CD8-positive, alpha-beta memory T cell (primary cell): Measurements from ENCODE around the gene ZNRF1. TPM values are rescaled to one million over a fixed set of nuclear protein-coding genes. Genes with fewer than 3 reads are reported as not detected.

Experiments used
- CTCF ChIA-PET: fragments of 350-600 bp; sonication (Branson Sonifier 250); formaldehyde crosslinking; loops from one replicate; lab custom pipeline; 2021; ENCODE audit warnings: antibody characterized with exemption; lab: Charles Lee
- POLR2A ChIA-PET: fragments of 350-600 bp; sonication (Branson Sonifier 250); formaldehyde crosslinking; loops from one replicate; lab custom pipeline; 2021; ENCODE audit warnings: antibody characterized with exemption; lab: Charles Lee
- DNase-seq, 5 donors: peaks; one replicate each; pipeline versions ENCODE4 v3.0.0 to v3.0.0-alpha.2; 2020 to 2022; ENCODE audit warnings: mixed read lengths in 1 of 5
- H3K27ac ChIP-seq: one replicate; pipeline ENCODE4 v1.7.0; 2013; ENCODE audit warnings: low read depth, mild to moderate bottlenecking, low read length, moderate library complexity
- H3K27me3 ChIP-seq: 2 replicates; pipeline ENCODE4 v1.7.0; 2013; ENCODE audit warnings: low read length, mild to moderate bottlenecking; ENCODE audit not compliant: insufficient read depth, poor library complexity, severe bottlenecking
- H3K36me3 ChIP-seq: 2 replicates; pipeline ENCODE4 v1.7.0; 2013; ENCODE audit warnings: mild to moderate bottlenecking, low read length, moderate library complexity; ENCODE audit not compliant: insufficient read depth
- H3K4me1 ChIP-seq: 2 replicates; pipeline ENCODE4 v1.7.0; 2013; ENCODE audit warnings: mild to moderate bottlenecking, low read length, moderate library complexity; ENCODE audit not compliant: insufficient read depth
- H3K4me3 ChIP-seq: 2 replicates; pipeline ENCODE4 v1.7.0; 2013; ENCODE audit warnings: mild to moderate bottlenecking, low read length
- H3K9me3 ChIP-seq: 2 replicates; pipeline ENCODE4 v1.7.0; 2013; ENCODE audit warnings: mild to moderate bottlenecking, low read length
- H3K27ac Mint-ChIP-seq, 8 donors: one replicate each; pipeline ENCODE4 v1.8.0; 2020 to 2021; ENCODE audit warnings: mixed read lengths in 8 of 8, mild to moderate bottlenecking in 6 of 8, inconsistent platforms in 3 of 8, moderate library complexity in 3 of 8
- H3K27me3 Mint-ChIP-seq, 2 donors: one replicate each; pipeline ENCODE4 v1.8.0; 2020 to 2021; ENCODE audit warnings: mixed read lengths in 2 of 2, mild to moderate bottlenecking in 1 of 2, moderate library complexity in 1 of 2
- H3K36me3 Mint-ChIP-seq, 3 donors: one replicate each; pipeline ENCODE4 v1.8.0; 2020 to 2021; ENCODE audit warnings: mixed read lengths in 3 of 3, inconsistent platforms in 1 of 3, mild to moderate bottlenecking in 1 of 3
- H3K4me1 Mint-ChIP-seq, 3 donors: one replicate each; pipeline ENCODE4 v1.8.0; 2020 to 2021; ENCODE audit warnings: mixed read lengths in 3 of 3, inconsistent platforms in 1 of 3, mild to moderate bottlenecking in 1 of 3
- H3K4me3 Mint-ChIP-seq, 7 donors: one replicate each; pipeline ENCODE4 v1.8.0; 2020 to 2021; ENCODE audit warnings: mixed read lengths in 7 of 7, mild to moderate bottlenecking in 6 of 7, moderate library complexity in 4 of 7, inconsistent platforms in 2 of 7
- H3K9me3 Mint-ChIP-seq, 5 donors: one replicate each; pipeline ENCODE4 v1.8.0; 2020 to 2022; ENCODE audit warnings: mixed read lengths in 5 of 5, mild to moderate bottlenecking in 3 of 5, moderate library complexity in 2 of 5, inconsistent platforms in 1 of 5
- polyA plus RNA-seq: library from polyadenylated mRNA; unstranded; fragments of 300-500 nt; fragmentation: Illumina TruSeq; gene quantifications from one replicate; pipeline ENCODE4 v1.2.3, GENCODE V29; 2021
- total RNA-seq, 2 experiments: library from RNA; stranded (reverse); gene quantifications; one replicate each; pipeline ENCODE4 v1.2.3, GENCODE V29; 2021

The ZNRF1 gene
- total and polyA plus RNA-seq, 3 experiments from 2014 or later: 2.2 to 14.1 (median 10.8) TPM

GRCh38 chr16:74991593-74992403 lies 7.0 kb upstream of the ZNRF1 start:
- peaks cover 3 to 4% of the 10 kb centered on the region in 2 donors for H3K27me3 Mint-ChIP-seq
- H3K36me3 Mint-ChIP-seq: no peaks in the 10 kb centered on the region
- H3K9me3 ChIP-seq: no peaks in the 10 kb centered on the region
- no peaks in the 10 kb centered on the region for H3K36me3 ChIP-seq
- ChIA-PET POLR2A (no interaction called here), CTCF (interaction anchor here (3.7 kb wide), 1 partner anchor 118 kb away, joined by 27 read pairs; no protein-coding TSS in a partner anchor)
- no peak overlapping the region for H3K4me3 Mint-ChIP-seq
- peak overlapping the region in 1 of 8 donors; percentile 54 for H3K27ac Mint-ChIP-seq
- no peak for DNase-seq
- no peaks in the 10 kb centered on the region for H3K9me3 Mint-ChIP-seq
- H3K27me3 ChIP-seq: no peaks in the 10 kb centered on the region
- H3K27ac ChIP-seq: no peak overlapping the region
- no peaks in the 10 kb centered on the region for H3K4me1 ChIP-seq
- H3K4me3 ChIP-seq: no peak overlapping the region
- H3K4me1 Mint-ChIP-seq: no peaks in the 10 kb centered on the region

- Mint-ChIP-seq H3K36me3 (peaks cover 0 to 5% (median 0%) of the 10 kb centered on the region in 3 donors), H3K27me3 (peaks cover 6 to 7% of the 10 kb centered on the region in 2 donors), H3K9me3 (no peaks in the 10 kb centered on the region), H3K4me1 (peaks cover 14 to 17% (median 17%) of the 10 kb centered on the region in 3 donors), H3K4me3 (peak overlapping the region in 1 of 7 donors; percentile 13), H3K27ac (no peak overlapping the region)
- Histone ChIP-seq H3K4me3 (no peak overlapping the region), H3K4me1 (peaks cover 15% of the 10 kb centered on the region), H3K9me3 (no peaks in the 10 kb centered on the region), H3K27ac (no peak overlapping the region), H3K36me3 (no peaks in the 10 kb centered on the region), H3K27me3 (no peaks in the 10 kb centered on the region)
- POLR2A ChIA-PET: no interaction called here
- CTCF ChIA-PET: interaction anchor here (1.4 to 1.6 kb wide), 2 partner anchors 10 to 115 kb away, joined by 4 to 11 read pairs; no protein-coding TSS in a partner anchor
- no peak for DNase-seq
Observed at GRCh38 chr16:74995986-74996385, 2.8 kb upstream of the ZNRF1 start.

GRCh38 chr16:74997042-74997491 lies 1.8 kb upstream of the ZNRF1 start:
- POLR2A ChIA-PET: no interaction called here
- Histone ChIP-seq H3K27me3 (no peaks in the 10 kb centered on the region), H3K36me3 (no peaks in the 10 kb centered on the region), H3K4me3 (no peak overlapping the region), H3K27ac (no peak overlapping the region), H3K4me1 (peaks cover 15% of the 10 kb centered on the region), H3K9me3 (no peaks in the 10 kb centered on the region)
- H3K27ac Mint-ChIP-seq: peak overlapping the region in 2 of 8 donors; percentile 13 to 15
- peaks cover 0 to 5% (median 0%) of the 10 kb centered on the region in 3 donors for H3K36me3 Mint-ChIP-seq
- peak overlapping the region in 1 of 7 donors; percentile 7 for H3K4me3 Mint-ChIP-seq
- H3K9me3 Mint-ChIP-seq: no peaks in the 10 kb centered on the region
- peaks cover 6 to 7% of the 10 kb centered on the region in 2 donors for H3K27me3 Mint-ChIP-seq
- DNase-seq: no peak
- CTCF ChIA-PET: interaction anchor here (1.4 to 2.5 kb wide), 7 partner anchors 12 to 150 kb away, joined by 4 to 31 read pairs (median 10); partner anchors contain the start of gene ZFP1
- peaks cover 14 to 19% (median 17%) of the 10 kb centered on the region in 3 donors for H3K4me1 Mint-ChIP-seq

- Histone ChIP-seq H3K36me3 (no peaks in the 10 kb centered on the region), H3K9me3 (no peaks in the 10 kb centered on the region), H3K4me1 (peaks cover 15% of the 10 kb centered on the region), H3K27me3 (no peaks in the 10 kb centered on the region), H3K4me3 (peak overlapping the region; percentile 28), H3K27ac (no peak overlapping the region)
- Mint-ChIP-seq H3K4me1 (peaks cover 14 to 19% (median 17%) of the 10 kb centered on the region in 3 donors), H3K27ac (peak overlapping the region in 1 of 8 donors; percentile 54), H3K27me3 (peaks cover 3 to 7% of the 10 kb centered on the region in 2 donors), H3K4me3 (peak overlapping the region; percentile 54 to 89 (median 72)), H3K9me3 (no peaks in the 10 kb centered on the region), H3K36me3 (peaks cover 0 to 5% (median 2%) of the 10 kb centered on the region in 3 donors)
- CTCF ChIA-PET: interaction anchor here (1.0 to 2.4 kb wide), 7 partner anchors 12 to 120 kb away, joined by 3 to 11 read pairs (median 7); no protein-coding TSS in a partner anchor
- DNase-seq: peak in 3 of 5 donors; percentile 8 to 26 (median 10)
- POLR2A ChIA-PET: interaction anchor here (2.3 kb wide), 1 partner anchor 110 kb away, joined by 11 read pairs; no protein-coding TSS in a partner anchor
Observed at GRCh38 chr16:74999219-74999608, 390 bp downstream of the ZNRF1 start.

- Histone ChIP-seq H3K36me3 (no peaks in the 10 kb centered on the region), H3K4me1 (peaks cover 15% of the 10 kb centered on the region), H3K27me3 (no peaks in the 10 kb centered on the region), H3K27ac (no peak overlapping the region), H3K4me3 (peak overlapping the region; percentile 28), H3K9me3 (no peaks in the 10 kb centered on the region)
- Mint-ChIP-seq H3K36me3 (peaks cover 0 to 5% (median 2%) of the 10 kb centered on the region in 3 donors), H3K27me3 (peaks cover 3 to 7% of the 10 kb centered on the region in 2 donors), H3K27ac (peak overlapping the region in 4 of 8 donors; percentile 45 to 66 (median 58)), H3K9me3 (no peaks in the 10 kb centered on the region), H3K4me1 (peaks cover 14 to 19% (median 17%) of the 10 kb centered on the region in 3 donors), H3K4me3 (peak overlapping the region; percentile 70 to 89 (median 80))
- peak; percentile 22 to 80 (median 51) for DNase-seq
- ChIA-PET POLR2A (interaction anchor here (0.5 to 2.3 kb wide), 2 partner anchors 61 to 109 kb away, joined by 6 to 11 read pairs; no protein-coding TSS in a partner anchor), CTCF (interaction anchor here (1.0 to 2.4 kb wide), 7 partner anchors 12 to 119 kb away, joined by 3 to 11 read pairs (median 7); no protein-coding TSS in a partner anchor)
Observed at GRCh38 chr16:74999609-75000480, 1.0 kb downstream of the ZNRF1 start.

GRCh38 chr16:75000481-75001081 lies 1.8 kb downstream of the ZNRF1 start:
- no peaks in the 10 kb centered on the region for H3K9me3 Mint-ChIP-seq
- H3K27me3 ChIP-seq: no peaks in the 10 kb centered on the region
- no peaks in the 10 kb centered on the region for H3K36me3 ChIP-seq
- H3K4me1 ChIP-seq: peaks cover 15% of the 10 kb centered on the region
- peak overlapping the region; percentile 70 to 89 (median 80) for H3K4me3 Mint-ChIP-seq
- H3K27ac Mint-ChIP-seq: peak overlapping the region in 5 of 8 donors; percentile 6 to 82 (median 48)
- DNase-seq: no peak
- no peaks in the 10 kb centered on the region for H3K9me3 ChIP-seq
- ChIA-PET CTCF (interaction anchor here (1.0 to 2.7 kb wide), 3 partner anchors 108 to 111 kb away, joined by 3 to 10 read pairs (median 7); no protein-coding TSS in a partner anchor), POLR2A (no interaction called here)
- H3K27me3 Mint-ChIP-seq: peaks cover 3 to 7% of the 10 kb centered on the region in 2 donors
- H3K4me3 ChIP-seq: peak overlapping the region; percentile 28
- H3K36me3 Mint-ChIP-seq: peaks cover 0 to 5% (median 2%) of the 10 kb centered on the region in 3 donors
- no peak overlapping the region for H3K27ac ChIP-seq
- peaks cover 14 to 19% (median 17%) of the 10 kb centered on the region in 3 donors for H3K4me1 Mint-ChIP-seq

GRCh38 chr16:75002474-75002873 lies 3.6 kb downstream of the ZNRF1 start:
- H3K4me3 ChIP-seq: no peak overlapping the region
- H3K27me3 ChIP-seq: no peaks in the 10 kb centered on the region
- peaks cover 0 to 5% (median 2%) of the 10 kb centered on the region in 3 donors for H3K36me3 Mint-ChIP-seq
- H3K4me1 Mint-ChIP-seq: peaks cover 14 to 19% (median 17%) of the 10 kb centered on the region in 3 donors
- peaks cover 3 to 4% of the 10 kb centered on the region in 2 donors for H3K27me3 Mint-ChIP-seq
- H3K36me3 ChIP-seq: no peaks in the 10 kb centered on the region
- no peak for DNase-seq
- ChIA-PET POLR2A (no interaction called here), CTCF (interaction anchor here (1.7 to 2.7 kb wide), 2 partner anchors 9 to 109 kb away, joined by 4 to 10 read pairs; no protein-coding TSS in a partner anchor)
- no peaks in the 10 kb centered on the region for H3K9me3 Mint-ChIP-seq
- H3K27ac ChIP-seq: no peak overlapping the region
- H3K4me3 Mint-ChIP-seq: peak overlapping the region in 1 of 7 donors; percentile 21
- H3K4me1 ChIP-seq: peaks cover 15% of the 10 kb centered on the region
- no peaks in the 10 kb centered on the region for H3K9me3 ChIP-seq
- H3K27ac Mint-ChIP-seq: no peak overlapping the region
